Transverse colon (tissue), 4 donors: Measurements from ENCODE around the gene FAM53A. TPM values are rescaled to one million over a fixed set of nuclear protein-coding genes. Genes with fewer than 3 reads are reported as not detected.
"Not testable (repeated sequence)": the region's sequence is repeated elsewhere in the genome, so short reads cannot be mapped to it uniquely, and the experiment has no call there.

Source experiments
- DNase-seq: peaks from one replicate; pipeline ENCODE4 v3.0.0-alpha.2; 2019
- H3K27ac ChIP-seq, 4 donors: fragments of 200-600 bp; sonication (generic); 2 replicates each; pipeline ENCODE4 v1.5.1; 2016 to 2018; ENCODE audit warnings: inconsistent platforms in 4 of 4
- H3K27me3 ChIP-seq: fragments of 200-600 bp; sonication (generic); 2 replicates; pipeline ENCODE4 v1.5.1; 2017; ENCODE audit warnings: inconsistent platforms
- H3K36me3 ChIP-seq, 4 donors: fragments of 200-600 bp; sonication (generic); 2 replicates each; pipeline ENCODE4 v1.5.1; 2017 to 2019; ENCODE audit warnings: inconsistent platforms in 4 of 4
- H3K4me1 ChIP-seq, 4 donors: fragments of 200-600 bp; sonication (generic); 2 replicates each; pipeline ENCODE4 v1.5.1; 2017 to 2020; ENCODE audit warnings: inconsistent platforms in 4 of 4
- H3K4me3 ChIP-seq, 4 donors: fragments of 200-600 bp; sonication (generic); 1 replicate in 1 of 4; 2 replicates in 3 of 4; pipeline versions ENCODE4 v1.5.1 to v1.6.1; 2017 to 2019; ENCODE audit warnings: inconsistent platforms in 4 of 4
- H3K9me3 ChIP-seq, 2 donors: fragments of 200-600 bp; sonication (generic); 2 replicates each; pipeline ENCODE4 v1.5.1; 2017 to 2019; ENCODE audit warnings: inconsistent platforms in 2 of 2
- EP300 ChIP-seq: sonication (generic); formaldehyde crosslinking; IDR thresholded peaks from one replicate; pipeline ENCODE4 v1.6.1; 2017; ENCODE audit warnings: antibody characterized with exemption, low read depth
- POLR2A ChIP-seq: fragments of 450-650 bp; IDR thresholded peaks from one replicate; pipeline ENCODE4 v1.6.1; 2016; ENCODE audit warnings: antibody characterized with exemption, mild to moderate bottlenecking, moderate library complexity
- POLR2AphosphoS5 ChIP-seq, 3 donors: sonication (generic); formaldehyde crosslinking; IDR thresholded peaks; one replicate each; pipeline ENCODE4 v1.6.1; 2016; ENCODE audit warnings: antibody characterized with exemption in 3 of 3
- WGBS, 2 donors: methylation state at CpG; one replicate each; pipeline ENCODE4 v1.1.5; 2018; ENCODE audit warnings: low coverage in 1 of 2; 5-methylcytosine and 5-hydroxymethylcytosine counted together
- in situ Hi-C, 4 donors: fragments of 200-750 bp; cut with MboI; loops; one replicate each; pipeline versions ENCODE4 v1.15.0 to v1.15.1; 2017; ENCODE audit warnings: low sequenced_read_pairs in 3 of 4, low pct_ligation_motif_present in 1 of 4, low pct_unique_long_range_greater_than_20kb in 1 of 4
- intact Hi-C: fragments of 100-400 bp; cut with DNase I; formaldehyde crosslinking; loops from one replicate; pipeline ENCODE4 v1.15.1; 2023; ENCODE audit warnings: low total_unique reads
- total RNA-seq, 4 donors: library from RNA; depleted of rRNA; stranded (reverse); fragments of >200 nt; gene quantifications; one replicate each; pipeline ENCODE4 v1.1.0, GENCODE V29; 2016
- TF ChIP-seq, protein P1 (sequence below), 5 experiments: fragments of 200-600 bp in 3 of 5; fragments of 450-650 bp in 2 of 5; sonication (generic) in 3 of 5; IDR thresholded peaks; 1 replicate in 2 of 5; 2 replicates in 3 of 5; pipeline ENCODE4 v1.5.1; 2016 to 2017; ENCODE audit warnings: antibody characterized with exemption in 5 of 5, inconsistent platforms in 3 of 5, mild to moderate bottlenecking in 2 of 5, moderate library complexity in 1 of 5

The FAM53A gene
- total RNA-seq, 4 donors from 2014 or later, result 1.4 to 32.9 (median 2.7) TPM

DNA sequence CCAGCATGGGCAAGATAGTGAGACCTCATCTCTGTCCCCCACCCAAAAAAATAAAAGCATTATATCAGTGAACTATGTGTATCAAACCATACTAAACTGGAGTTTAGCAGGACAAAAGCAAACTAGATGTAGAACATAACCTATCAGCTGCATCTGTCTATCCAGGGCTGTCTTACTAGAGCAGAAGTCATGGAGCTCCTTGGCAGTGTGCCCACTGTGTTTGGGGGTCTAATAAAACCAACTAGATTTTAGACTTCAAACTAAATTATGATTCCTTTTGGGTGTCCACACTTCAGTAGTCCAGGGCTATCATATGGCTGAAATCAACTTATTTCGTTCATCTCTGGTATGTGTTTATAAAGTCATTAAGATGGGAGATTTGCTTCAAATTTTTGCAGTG is 19.8 kb upstream of the FAM53A start:
- peaks cover 0 to 17% (median 5%) of the 10 kb centered on the region in 4 donors for H3K36me3 ChIP-seq
- no peak overlapping the region for H3K4me3 ChIP-seq
- intact Hi-C loops (no loop called here), in situ Hi-C loops (no loop called here)
- no peaks in the 10 kb centered on the region for H3K27me3 ChIP-seq
- H3K4me1 ChIP-seq, result no peaks in the 10 kb centered on the region
- TF ChIP-seq EP300 (no peak), POLR2A (no peak), POLR2AphosphoS5 (IDR thresholded peaks at IDR 0.05) (no peak)
- TF ChIP-seq, protein P1, sequence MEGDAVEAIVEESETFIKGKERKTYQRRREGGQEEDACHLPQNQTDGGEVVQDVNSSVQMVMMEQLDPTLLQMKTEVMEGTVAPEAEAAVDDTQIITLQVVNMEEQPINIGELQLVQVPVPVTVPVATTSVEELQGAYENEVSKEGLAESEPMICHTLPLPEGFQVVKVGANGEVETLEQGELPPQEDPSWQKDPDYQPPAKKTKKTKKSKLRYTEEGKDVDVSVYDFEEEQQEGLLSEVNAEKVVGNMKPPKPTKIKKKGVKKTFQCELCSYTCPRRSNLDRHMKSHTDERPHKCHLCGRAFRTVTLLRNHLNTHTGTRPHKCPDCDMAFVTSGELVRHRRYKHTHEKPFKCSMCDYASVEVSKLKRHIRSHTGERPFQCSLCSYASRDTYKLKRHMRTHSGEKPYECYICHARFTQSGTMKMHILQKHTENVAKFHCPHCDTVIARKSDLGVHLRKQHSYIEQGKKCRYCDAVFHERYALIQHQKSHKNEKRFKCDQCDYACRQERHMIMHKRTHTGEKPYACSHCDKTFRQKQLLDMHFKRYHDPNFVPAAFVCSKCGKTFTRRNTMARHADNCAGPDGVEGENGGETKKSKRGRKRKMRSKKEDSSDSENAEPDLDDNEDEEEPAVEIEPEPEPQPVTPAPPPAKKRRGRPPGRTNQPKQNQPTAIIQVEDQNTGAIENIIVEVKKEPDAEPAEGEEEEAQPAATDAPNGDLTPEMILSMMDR (IDR thresholded peaks at IDR 0.05), result no peak
- H3K27ac ChIP-seq, result no peak overlapping the region
- 76 to 83% methylated on average over 1 of the region's 1 CpG for WGBS, 2 donors
- no peaks in the 10 kb centered on the region for H3K9me3 ChIP-seq
- DNase-seq, result no peak

DNA sequence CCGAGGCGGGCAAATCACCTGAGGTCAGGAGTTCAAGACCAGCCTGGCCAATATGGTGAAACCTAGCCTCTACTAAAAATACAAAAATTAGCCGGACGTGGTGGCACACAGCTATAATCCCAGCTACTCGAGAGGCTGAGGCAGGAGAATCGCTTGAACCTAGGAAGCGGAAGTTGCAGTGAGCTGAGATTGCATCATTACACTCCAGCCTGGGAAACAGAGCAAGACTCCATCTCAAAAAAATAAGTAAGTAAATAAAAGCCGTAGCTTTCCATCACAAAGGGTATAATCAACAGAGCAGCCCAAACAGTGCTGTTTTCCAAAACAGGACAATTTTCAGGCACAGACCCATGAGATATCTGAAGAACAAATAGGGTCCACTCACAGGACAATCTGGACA is 17.6 kb upstream of the FAM53A start:
- H3K27me3 ChIP-seq, in situ Hi-C loops, H3K27ac ChIP-seq, H3K9me3 ChIP-seq, H3K4me1 ChIP-seq, H3K4me3 ChIP-seq, DNase-seq, intact Hi-C loops: not testable (repeated sequence)
- H3K36me3 ChIP-seq, result peaks cover 0 to 33% (median 15%) of the 10 kb centered on the region in 4 donors
- WGBS, 2 donors, result 61 to 91% methylated on average over 2 to 8 of the region's 8 CpGs

DNA sequence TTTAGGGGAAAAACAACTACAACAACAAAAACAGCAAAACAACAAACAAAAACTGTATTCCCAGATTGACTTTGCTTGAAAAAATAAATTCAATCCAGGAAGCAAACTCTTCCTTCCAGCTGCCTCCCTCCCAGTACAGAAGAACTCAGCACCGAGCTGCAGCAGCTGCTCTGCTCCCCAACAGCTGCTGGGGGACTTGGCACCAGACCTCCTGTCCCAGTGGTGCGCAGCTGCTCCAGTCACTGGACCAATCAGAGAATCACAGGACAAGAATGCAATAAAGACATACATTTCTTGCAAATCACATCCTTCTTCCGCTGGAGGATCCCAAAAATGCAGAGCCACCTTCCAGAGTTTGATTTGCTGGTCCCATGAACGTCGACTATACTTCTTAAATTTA is 11.8 kb upstream of the FAM53A start:
- Histone ChIP-seq H3K9me3 (no peaks in the 10 kb centered on the region), H3K4me1 (no peaks in the 10 kb centered on the region), H3K27me3 (no peaks in the 10 kb centered on the region), H3K27ac (no peak overlapping the region), H3K36me3 (peaks cover 0 to 57% (median 24%) of the 10 kb centered on the region in 4 donors), H3K4me3 (no peak overlapping the region)
- TF ChIP-seq, protein P1 (IDR thresholded peaks at IDR 0.05), result no peak
- TF ChIP-seq POLR2A (no peak), EP300 (no peak), POLR2AphosphoS5 (IDR thresholded peaks at IDR 0.05) (no peak)
- DNase-seq, result no peak
- in situ Hi-C loops, result no loop called here
- intact Hi-C loops, result loop anchor here (2.0 kb wide), 1 partner anchor 33 kb away; no protein-coding TSS in a partner anchor
- 60 to 79% methylated on average over 4 to 5 of the region's 5 CpGs for WGBS, 2 donors

DNA sequence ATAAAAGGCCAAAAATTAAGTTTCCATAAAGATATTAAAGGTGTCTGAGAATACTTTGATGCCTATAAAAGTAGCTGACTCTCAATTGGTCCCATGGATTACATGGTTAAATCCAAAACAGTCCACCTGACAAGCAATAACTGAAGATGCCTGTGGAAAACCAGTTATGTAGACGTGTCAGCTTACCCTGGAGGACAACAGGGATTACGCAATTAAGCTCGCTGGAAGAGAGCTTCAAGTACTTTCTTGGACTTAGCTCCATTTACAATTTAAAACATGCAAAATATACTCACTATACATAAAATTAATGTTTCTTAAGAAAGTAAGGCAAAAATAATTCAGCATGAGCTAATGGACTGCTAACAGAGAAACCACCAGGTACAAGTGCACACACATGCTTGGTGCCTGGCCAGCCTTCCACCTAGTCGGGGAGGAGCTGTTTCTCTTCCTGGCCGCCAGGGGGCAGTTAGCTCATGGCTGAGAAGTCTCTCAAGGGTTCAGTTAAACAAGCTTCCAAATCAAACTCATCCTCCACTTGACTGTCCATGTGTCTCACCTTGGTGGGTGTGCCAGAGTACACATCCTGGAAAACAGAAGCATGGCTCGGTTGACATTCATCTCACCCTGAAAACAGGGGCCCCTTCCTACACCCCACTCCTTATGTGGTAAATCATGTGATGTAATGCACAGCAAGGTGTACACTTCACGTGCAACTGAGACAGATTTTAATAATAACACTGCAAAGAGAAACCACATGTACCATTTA is 9.2 kb upstream of the FAM53A start:
- in situ Hi-C loops (no loop called here), intact Hi-C loops (no loop called here)
- peak; percentile 77 for DNase-seq
- Histone ChIP-seq H3K27ac (no peak overlapping the region), H3K4me1 (no peaks in the 10 kb centered on the region), H3K36me3 (peaks cover 0 to 44% (median 17%) of the 10 kb centered on the region in 4 donors), H3K4me3 (no peak overlapping the region), H3K27me3 (no peaks in the 10 kb centered on the region), H3K9me3 (no peaks in the 10 kb centered on the region)
- no peak for TF ChIP-seq POLR2AphosphoS5 (IDR thresholded peaks at IDR 0.05)
- TF ChIP-seq, protein P1 (IDR thresholded peaks at IDR 0.05), result peak; percentile 89 to 93 (median 90)
- WGBS, 2 donors, result 43 to 48% methylated on average over 6 to 7 of the region's 7 CpGs
